Measurements from ENCODE around the gene ZNF253. TPM values are rescaled to one million over a fixed set of nuclear protein-coding genes. Genes with fewer than 3 reads are reported as not detected.
"Not testable (repeated sequence)": the region's sequence is repeated elsewhere in the genome, so short reads cannot be mapped to it uniquely, and the experiment has no call there.

Gene ZNF253
- 1 to 10 TPM; 6.3 to 8.2 TPM for total RNA-seq
- long read RNA-seq, partial matches to known transcripts = 0 of 2 reads
- long read RNA-seq, other reads (novel, unspliced or antisense) = 1 of 2 reads

- DNase-seq (peak; percentile 99), ATAC-seq (peak; percentile 99)
- intact Hi-C loops (cut with DNase I) = no loop called here
These were observed at the start of gene ZNF253 for GRCh38 chr19:19865750-19866610. TSS of gene ZNF253 (plus strand) at chr19:19865882. CDS start at chr19:19865997, 115 bp downstream.

- ATAC-seq = peak; percentile 3 to 20
- intact Hi-C loops (cut with DNase I) = no loop called here
- peak; percentile 48 for DNase-seq
These were observed 49.0 kb upstream of the ZNF253 start for GRCh38 chr19:19816679-19817078.

- no peak for ATAC-seq
- intact Hi-C loops (cut with DNase I) = no loop called here
- no peak for DNase-seq
These were observed 48.3 kb upstream of the ZNF253 start for GRCh38 chr19:19817357-19817756.

GRCh38 chr19:19820774-19821320, 44.8 kb upstream of the ZNF253 start:
- no peak for DNase-seq
- peak in 1 of 2 donors; percentile 5 for ATAC-seq
- intact Hi-C loops (cut with DNase I) = no loop called here

GRCh38 chr19:19821366-19821951, 44.2 kb upstream of the ZNF253 start, which contains the start of gene ZNF506:
TSS of gene ZNF506 (minus strand) at chr19:19821750. CDS start at chr19:19821603, 147 bp downstream.
- peak; percentile 98 for ATAC-seq
- peak; percentile 100 for DNase-seq
- intact Hi-C loops (cut with DNase I) = no loop called here

GRCh38 chr19:19821976-19822375, 43.7 kb upstream of the ZNF253 start:
- ATAC-seq = peak in 1 of 2 donors; percentile 25
- intact Hi-C loops (cut with DNase I); DNase-seq: not testable (repeated sequence)

- ATAC-seq (no peak), DNase-seq (no peak)
- intact Hi-C loops (cut with DNase I) = no loop called here
These were observed 41.8 kb upstream of the ZNF253 start for GRCh38 chr19:19823916-19824315.

- DNase-seq = no peak
- intact Hi-C loops (cut with DNase I) = no loop called here
- ATAC-seq = no peak
These were observed 38.8 kb upstream of the ZNF253 start for GRCh38 chr19:19826875-19827274.

GRCh38 chr19:19835560-19836038, 30.1 kb upstream of the ZNF253 start:
- intact Hi-C loops (cut with DNase I) = no loop called here
- no peak for ATAC-seq

GRCh38 chr19:19847781-19848180, 17.9 kb upstream of the ZNF253 start:
- ATAC-seq (no peak), DNase-seq (no peak)
- intact Hi-C loops (cut with DNase I) = no loop called here

More at GRCh38 chr19:19835560-19836038, 30.1 kb upstream of the ZNF253 start:
- DNase-seq = no peak

- DNase-seq (no peak), ATAC-seq (no peak)
- intact Hi-C loops (cut with DNase I) = no loop called here
These were observed 16.6 kb upstream of the ZNF253 start for GRCh38 chr19:19849056-19849455.

- intact Hi-C loops (cut with DNase I); DNase-seq; ATAC-seq: not testable (repeated sequence)
These were observed 13.9 kb upstream of the ZNF253 start for GRCh38 chr19:19851740-19852139.

GRCh38 chr19:19858751-19859150, 6.9 kb upstream of the ZNF253 start:
- no peak for ATAC-seq

GRCh38 chr19:19860756-19861390, 4.8 kb upstream of the ZNF253 start:
- intact Hi-C loops (cut with DNase I) = no loop called here
- DNase-seq (peak; percentile 73), ATAC-seq (peak in 1 of 2 donors; percentile 29)

More at GRCh38 chr19:19858751-19859150, 6.9 kb upstream of the ZNF253 start:
- DNase-seq = no peak
- intact Hi-C loops (cut with DNase I) = no loop called here

- DNase-seq = peak; percentile 45
- ATAC-seq = peak in 1 of 2 donors; percentile 2
- intact Hi-C loops (cut with DNase I) = no loop called here
These were observed 1.0 kb downstream of the ZNF253 start for GRCh38 chr19:19866611-19867248.

GRCh38 chr19:19870086-19870485, 4.4 kb downstream of the ZNF253 start:
- ATAC-seq; DNase-seq; intact Hi-C loops (cut with DNase I): not testable (repeated sequence)

GRCh38 chr19:19871932-19872331, 6.2 kb downstream of the ZNF253 start:
- DNase-seq = no peak
- intact Hi-C loops (cut with DNase I) = no loop called here
- no peak for ATAC-seq

- intact Hi-C loops (cut with DNase I) = no loop called here
- no peak for DNase-seq
- no peak for ATAC-seq
These were observed 7.7 kb downstream of the ZNF253 start for GRCh38 chr19:19873381-19873780.

GRCh38 chr19:19877724-19878123, 12.0 kb downstream of the ZNF253 start:
- DNase-seq = no peak
- intact Hi-C loops (cut with DNase I) = no loop called here
- no peak for ATAC-seq

Data from left cardiac atrium (tissue), 4 donors.